Measurements from ENCODE around the gene STYXL2.

Gene STYXL2

GRCh38 chr1:167106119-167106461, 12.2 kb downstream of the STYXL2 start:
- no peak overlapping the region for H3K27ac ChIP-seq (ENCODE audit: low read length)
- no peaks in the 10 kb centered on the region for H3K9me3 ChIP-seq (ENCODE audit: insufficient read depth, low read length)
- no peaks in the 10 kb centered on the region for H4K20me1 ChIP-seq (ENCODE audit: insufficient read depth, low read length)
- peak overlapping the region; percentile 81 for H3K4me2 ChIP-seq (ENCODE audit: low read length)
- H3K36me3 ChIP-seq (replicated peaks; ENCODE audit: low read depth, low read length), result no peaks in the 10 kb centered on the region
- H2AFZ ChIP-seq (ENCODE audit: low read depth, low read length), result peak overlapping the region; percentile 85
- H3K4me1 ChIP-seq (ENCODE audit: low read length), result peaks cover 28% of the 10 kb centered on the region
- H3K9ac ChIP-seq (ENCODE audit: low read length), result peak overlapping the region; percentile 36; the same call in 1 of the 2 replicates
- TF ChIP-seq CTCF (IDR thresholded peaks at IDR 0.05; ENCODE audit: low read depth, low read length) (no peak), EZH2phosphoT487 (IDR thresholded peaks at IDR 0.05; ENCODE audit: low read depth) (no peak)
- H3K27me3 ChIP-seq (ENCODE audit: low read depth, low read length), result peaks cover 13% of the 10 kb centered on the region
- no peaks in the 10 kb centered on the region for H3K79me2 ChIP-seq (ENCODE audit: low read length)
- peak overlapping the region; percentile 66 for H3K4me3 ChIP-seq (ENCODE audit: low read length)

DNA sequence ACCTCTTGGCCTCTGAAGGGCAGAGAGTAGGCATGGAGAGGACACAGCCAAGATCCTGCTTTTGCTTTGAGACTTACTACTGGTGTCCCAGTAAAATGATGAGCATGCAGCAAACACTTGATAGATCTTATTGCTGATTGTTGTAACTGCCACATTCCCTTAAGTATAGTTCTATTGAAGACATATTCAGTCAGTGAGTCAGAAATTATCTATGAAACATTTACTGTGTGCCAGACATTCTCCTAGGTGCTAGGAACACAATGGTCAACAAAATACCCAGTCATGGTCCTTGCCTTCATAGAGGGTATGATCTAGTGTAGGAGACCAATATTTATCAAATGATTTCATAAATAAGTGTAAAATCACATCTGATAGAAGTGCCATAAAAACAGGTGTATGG, 13.6 kb downstream of the STYXL2 start:
- Histone ChIP-seq H3K36me3 (replicated peaks; ENCODE audit: low read depth, low read length) (no peaks in the 10 kb centered on the region), H3K4me2 (ENCODE audit: low read length) (no peak overlapping the region), H3K4me1 (ENCODE audit: low read length) (peaks cover 28% of the 10 kb centered on the region), H3K9me3 (ENCODE audit: insufficient read depth, low read length) (no peaks in the 10 kb centered on the region), H3K27ac (ENCODE audit: low read length) (no peak overlapping the region), H2AFZ (ENCODE audit: low read depth, low read length) (no peak overlapping the region), H3K79me2 (ENCODE audit: low read length) (no peaks in the 10 kb centered on the region), H3K27me3 (ENCODE audit: low read depth, low read length) (peaks cover 22% of the 10 kb centered on the region), H3K4me3 (ENCODE audit: low read length) (no peak overlapping the region), H3K9ac (ENCODE audit: low read length) (no peak overlapping the region), H4K20me1 (ENCODE audit: insufficient read depth, low read length) (no peaks in the 10 kb centered on the region)
- no peak for TF ChIP-seq EZH2phosphoT487 (IDR thresholded peaks at IDR 0.05; ENCODE audit: low read depth)
- no peak for TF ChIP-seq CTCF (IDR thresholded peaks at IDR 0.05; ENCODE audit: low read depth, low read length)

DNA sequence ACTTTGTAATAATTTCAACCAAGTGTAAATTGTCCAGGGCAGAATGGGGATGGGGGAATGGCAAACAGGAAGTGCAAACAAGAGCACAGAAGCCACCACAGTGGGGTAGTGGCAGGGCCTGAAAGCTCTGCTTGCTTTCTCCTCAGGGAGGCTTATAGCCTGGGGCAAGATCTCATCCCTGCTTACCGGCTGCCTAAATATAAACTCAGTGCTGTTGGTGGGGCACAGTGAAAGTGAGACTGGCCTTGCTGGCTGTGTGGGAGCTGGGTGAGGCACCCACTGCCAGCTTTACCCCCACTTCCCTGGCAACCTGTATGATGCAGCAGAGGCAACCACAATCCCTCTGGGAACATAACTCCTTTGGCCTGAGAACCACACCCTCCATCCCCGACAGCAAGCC, 15.2 kb downstream of the STYXL2 start:
- H3K4me2 ChIP-seq (ENCODE audit: low read length), result no peak overlapping the region
- H3K4me3 ChIP-seq (ENCODE audit: low read length), result no peak overlapping the region
- no peaks in the 10 kb centered on the region for H3K9me3 ChIP-seq (ENCODE audit: insufficient read depth, low read length)
- H3K27me3 ChIP-seq (ENCODE audit: low read depth, low read length), result peaks cover 39% of the 10 kb centered on the region
- no peaks in the 10 kb centered on the region for H4K20me1 ChIP-seq (ENCODE audit: insufficient read depth, low read length)
- no peak overlapping the region for H2AFZ ChIP-seq (ENCODE audit: low read depth, low read length)
- H3K79me2 ChIP-seq (ENCODE audit: low read length), result no peaks in the 10 kb centered on the region
- TF ChIP-seq EZH2phosphoT487 (IDR thresholded peaks at IDR 0.05; ENCODE audit: low read depth), result no peak
- TF ChIP-seq CTCF (IDR thresholded peaks at IDR 0.05; ENCODE audit: low read depth, low read length), result no peak
- no peak overlapping the region for H3K27ac ChIP-seq (ENCODE audit: low read length)
- H3K9ac ChIP-seq (ENCODE audit: low read length), result no peak overlapping the region
- peaks cover 24% of the 10 kb centered on the region for H3K4me1 ChIP-seq (ENCODE audit: low read length)
- no peaks in the 10 kb centered on the region for H3K36me3 ChIP-seq (replicated peaks; ENCODE audit: low read depth, low read length)

DNA sequence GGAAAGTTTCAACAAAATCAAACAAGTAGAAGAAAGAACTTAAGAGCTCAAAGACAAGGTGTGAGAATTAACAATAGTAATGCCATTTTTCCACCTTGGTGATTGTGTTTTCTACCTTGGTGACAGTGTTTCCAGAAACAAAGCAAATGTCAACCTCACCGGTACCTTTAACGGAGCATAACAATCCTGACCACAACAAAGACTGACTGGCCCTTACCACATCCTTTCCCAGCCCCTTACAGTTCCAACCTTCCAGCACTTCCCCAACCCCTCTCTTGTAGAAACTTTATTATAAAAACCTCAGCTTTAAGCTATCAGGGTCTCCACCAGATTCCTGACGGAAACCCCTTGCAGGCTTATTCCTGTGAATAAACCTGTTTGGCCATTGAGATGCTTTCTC, 16.7 kb downstream of the STYXL2 start:
- TF ChIP-seq EZH2phosphoT487 (IDR thresholded peaks at IDR 0.05; ENCODE audit: low read depth) (no peak), CTCF (IDR thresholded peaks at IDR 0.05; ENCODE audit: low read depth, low read length) (no peak)
- Histone ChIP-seq H3K9ac (ENCODE audit: low read length) (no peak overlapping the region), H4K20me1 (ENCODE audit: insufficient read depth, low read length) (no peaks in the 10 kb centered on the region), H2AFZ (ENCODE audit: low read depth, low read length) (no peak overlapping the region), H3K9me3 (ENCODE audit: insufficient read depth, low read length) (no peaks in the 10 kb centered on the region), H3K27ac (ENCODE audit: low read length) (no peak overlapping the region), H3K4me3 (ENCODE audit: low read length) (no peak overlapping the region), H3K4me1 (ENCODE audit: low read length) (peaks cover 20% of the 10 kb centered on the region), H3K4me2 (ENCODE audit: low read length) (no peak overlapping the region), H3K27me3 (ENCODE audit: low read depth, low read length) (peaks cover 52% of the 10 kb centered on the region), H3K79me2 (ENCODE audit: low read length) (no peaks in the 10 kb centered on the region), H3K36me3 (replicated peaks; ENCODE audit: low read depth, low read length) (no peaks in the 10 kb centered on the region)

All from OCI-LY3 (cell line).